NCI-H1930 (cell line): Measurements from ENCODE around the gene SMYD3.

ENCODE experiments used
- DNase-seq, 2 experiments: peaks; one replicate each; lab custom pipeline; 2025; lab: John Stamatoyannopoulos, UW

Gene SMYD3

DNA sequence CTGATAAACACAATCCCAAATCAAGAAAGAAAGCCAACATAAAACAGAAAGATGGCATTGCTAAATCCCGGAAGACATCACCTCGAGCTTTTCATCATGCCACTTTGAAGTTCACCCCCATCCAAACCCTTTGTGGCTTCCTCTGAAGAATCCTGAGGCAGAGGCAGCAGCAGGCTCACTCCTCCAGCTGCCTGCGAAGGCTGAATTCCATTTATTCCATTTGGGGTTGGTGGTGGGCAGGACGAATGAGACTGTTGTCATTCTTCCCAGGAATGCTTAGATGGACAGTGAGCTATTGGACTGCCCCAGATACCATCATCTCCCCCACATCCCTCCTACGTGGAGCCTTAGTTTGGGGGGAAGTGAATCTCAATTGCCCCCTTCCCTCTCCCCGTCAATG, 437.5 kb downstream of the SMYD3 start:
- DNase-seq = no peak

DNA sequence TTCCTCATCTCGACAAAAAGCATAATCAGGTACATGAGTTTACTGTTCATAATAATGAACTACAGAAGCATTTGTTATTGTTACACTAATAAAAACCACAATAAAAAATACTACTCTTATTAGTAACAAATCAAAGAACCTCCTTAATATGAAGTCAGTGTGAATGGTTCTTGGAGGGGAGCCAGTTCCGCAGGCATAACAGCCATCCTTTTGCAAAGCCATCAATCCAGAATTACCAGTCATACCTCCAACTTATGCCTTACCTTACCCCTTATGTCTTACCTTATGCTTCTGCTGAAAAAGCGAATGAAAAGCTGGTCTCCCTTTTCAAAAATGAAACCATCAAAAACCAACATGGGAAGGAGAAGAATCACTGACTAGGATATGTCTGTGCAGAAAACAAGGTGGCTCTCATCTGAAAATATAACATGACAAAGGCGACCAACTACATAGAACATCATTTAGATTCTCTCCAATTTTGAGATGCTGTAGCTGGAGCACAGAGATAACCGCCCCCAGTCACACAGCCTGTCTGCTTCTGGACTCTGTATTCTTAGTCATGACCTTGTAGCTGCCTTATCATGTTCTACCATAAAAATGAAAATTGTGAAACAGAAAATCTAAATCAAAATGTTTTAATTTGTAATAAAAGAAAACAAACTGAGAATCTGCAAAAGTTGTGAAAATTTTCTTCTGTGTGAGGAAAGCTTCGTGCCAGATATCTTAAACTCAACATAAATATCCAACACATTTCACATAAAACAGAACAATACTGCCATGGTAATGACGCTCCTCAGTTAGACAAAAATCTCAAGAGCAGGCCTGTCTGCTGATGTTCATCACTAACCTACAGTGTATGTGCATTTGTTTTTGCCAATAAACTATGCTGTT, 438.2 kb downstream of the SMYD3 start:
- DNase-seq = no peak

DNA sequence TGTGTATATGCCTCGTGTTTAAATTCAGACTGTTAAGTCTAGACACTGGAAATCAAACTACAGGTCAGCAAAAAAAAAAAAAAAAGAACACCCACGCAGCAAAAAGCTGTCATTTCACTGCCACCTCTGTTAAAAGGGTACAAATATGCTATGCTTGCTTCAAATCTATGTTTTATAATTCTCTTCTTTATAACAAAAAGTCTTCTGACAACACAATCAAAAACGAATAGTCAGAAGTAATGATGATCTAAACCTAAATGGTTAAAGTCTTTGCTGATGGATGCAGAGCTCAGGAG, 438.9 kb downstream of the SMYD3 start:
- DNase-seq = no peak

DNA sequence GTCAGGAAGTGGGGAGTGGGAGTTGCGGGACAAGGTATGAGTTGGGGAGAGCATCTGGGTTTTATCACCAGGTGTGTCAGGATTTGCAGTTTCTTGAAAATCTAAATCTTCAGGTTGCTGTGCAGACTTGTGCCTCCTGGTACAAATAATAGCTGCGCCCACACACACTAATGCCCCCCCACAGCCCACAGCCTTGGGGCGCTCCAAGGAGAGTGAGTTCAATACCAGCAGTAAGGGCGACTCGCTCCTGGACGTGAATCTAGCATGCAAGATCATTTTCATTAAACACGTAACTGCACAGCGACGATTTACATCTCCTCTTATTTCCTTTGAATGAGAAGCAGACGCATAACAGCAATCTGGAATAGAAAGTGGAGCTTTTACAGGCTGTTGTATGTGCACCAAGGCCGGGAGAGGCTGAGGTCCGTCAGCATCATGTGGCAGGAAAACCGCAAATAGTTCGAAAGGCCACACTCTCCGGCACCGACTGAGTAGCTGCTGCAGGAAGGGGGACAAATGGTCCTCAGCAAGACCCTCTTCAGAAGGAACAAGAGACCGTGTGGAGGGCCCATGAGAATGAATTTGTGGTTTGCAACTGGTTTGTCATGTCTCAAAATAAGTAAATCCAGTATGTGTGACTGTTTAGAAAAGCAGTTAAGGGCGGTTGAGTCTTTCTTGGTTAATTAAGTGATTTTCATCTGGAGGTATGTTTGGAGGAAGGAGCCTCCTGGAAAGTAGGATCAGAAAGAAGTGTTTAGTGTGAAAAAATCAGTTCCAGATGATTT, 439.5 kb downstream of the SMYD3 start:
- no peak for DNase-seq

DNA sequence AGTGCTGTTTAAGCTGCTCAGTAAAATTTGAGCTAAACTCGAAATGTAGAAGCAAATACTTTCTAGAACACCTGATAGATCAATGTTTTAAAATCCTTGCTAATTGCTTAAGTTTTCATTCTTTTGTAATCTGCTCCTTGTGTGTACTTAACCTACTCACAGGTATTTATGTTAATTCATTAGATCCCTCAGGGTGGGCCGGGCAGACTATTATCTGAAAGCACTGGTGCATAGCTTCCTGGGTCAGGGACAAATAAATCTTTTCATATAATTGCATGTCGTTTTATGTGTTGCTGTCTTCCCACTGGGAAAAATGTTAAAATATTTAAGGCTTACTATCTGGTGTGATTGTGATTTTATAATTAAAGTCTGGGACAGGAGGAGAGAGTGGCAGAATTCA, 440.5 kb downstream of the SMYD3 start:
- no peak for DNase-seq

DNA sequence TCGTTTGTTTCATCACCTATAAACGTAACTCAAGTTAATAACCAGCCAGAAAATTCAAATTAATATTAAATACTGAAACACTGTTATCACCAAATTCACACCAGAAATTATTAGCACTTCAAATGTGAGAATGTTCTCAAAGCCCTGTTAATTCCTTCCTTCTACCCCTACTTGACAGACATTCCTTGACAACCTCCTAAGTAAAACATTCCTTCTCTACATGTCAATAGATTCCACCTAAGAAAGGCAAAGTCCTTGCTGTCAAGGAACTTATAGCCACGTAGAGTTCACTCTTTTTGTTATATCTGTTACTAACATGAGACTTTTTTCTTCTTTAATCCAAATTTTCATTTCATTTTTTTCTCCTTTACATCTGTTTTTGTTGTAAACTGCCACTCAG, 441.5 kb downstream of the SMYD3 start:
- no peak for DNase-seq

DNA sequence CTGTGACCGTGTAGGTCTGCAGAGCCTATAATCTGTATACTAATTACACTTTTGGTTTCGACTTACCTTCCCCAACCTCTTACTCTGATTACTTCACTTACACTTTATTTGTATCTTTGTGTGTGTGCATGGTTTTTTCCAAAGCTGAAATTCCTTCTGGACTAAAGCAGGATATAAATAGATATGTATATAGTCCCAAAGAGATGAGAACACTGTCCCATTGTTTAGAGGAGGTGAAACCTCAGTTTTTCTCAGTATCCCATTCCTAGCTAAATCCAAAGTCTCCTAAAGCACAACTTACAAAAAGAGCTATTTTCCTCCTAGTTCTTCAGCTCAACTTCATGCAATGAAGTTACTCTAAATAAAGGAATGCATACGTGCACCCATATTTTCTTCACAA, 442.2 kb downstream of the SMYD3 start:
- DNase-seq = no peak

DNA sequence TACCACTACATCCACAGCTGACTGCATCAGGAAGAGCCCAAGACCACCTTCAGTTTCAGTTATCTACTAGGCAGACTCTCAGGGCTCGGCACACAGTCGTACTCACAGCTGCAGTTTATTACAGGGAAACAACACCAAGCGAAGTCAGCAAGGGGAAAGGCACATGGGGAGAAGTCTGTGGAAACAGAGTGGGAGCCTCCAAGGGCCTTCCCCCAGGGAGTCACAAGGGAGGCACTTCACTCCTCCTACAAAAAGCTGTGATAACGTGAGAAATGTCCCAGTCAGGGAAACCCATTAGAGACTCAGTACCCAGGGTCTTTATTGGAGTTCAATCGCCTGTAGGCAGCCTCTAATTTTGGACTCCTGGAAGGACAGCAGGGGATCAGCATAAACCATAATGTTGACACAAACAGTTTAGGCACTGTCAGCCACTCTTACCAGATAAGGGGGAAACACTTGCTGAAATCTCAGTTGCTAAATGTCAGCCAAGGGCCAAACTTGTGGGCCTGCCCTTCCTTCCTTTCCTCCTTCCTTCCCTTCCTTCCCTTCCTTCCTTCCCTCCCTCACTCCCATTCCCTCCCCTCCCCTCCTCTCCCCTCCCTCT, 444.0 kb downstream of the SMYD3 start:
- DNase-seq = no peak

DNA sequence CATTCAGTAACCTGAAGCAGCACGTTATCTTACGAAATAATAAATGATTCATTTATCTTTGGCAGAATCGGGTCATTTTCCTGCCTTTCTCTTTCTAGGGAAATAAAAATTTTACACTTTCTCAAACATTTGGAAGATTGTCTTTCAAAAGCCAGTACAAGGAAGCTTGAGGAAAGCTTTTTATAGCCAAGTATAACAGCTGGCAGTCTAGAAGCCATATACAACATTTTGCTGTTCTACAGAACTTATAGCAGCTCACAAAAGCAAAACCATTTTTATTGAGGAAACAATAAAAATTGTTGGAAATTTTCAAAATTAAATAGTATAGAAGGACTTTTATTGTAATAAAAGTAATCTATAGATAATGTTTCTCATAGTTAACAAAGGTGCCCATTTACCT, 448.6 kb downstream of the SMYD3 start:
- no peak for DNase-seq

DNA sequence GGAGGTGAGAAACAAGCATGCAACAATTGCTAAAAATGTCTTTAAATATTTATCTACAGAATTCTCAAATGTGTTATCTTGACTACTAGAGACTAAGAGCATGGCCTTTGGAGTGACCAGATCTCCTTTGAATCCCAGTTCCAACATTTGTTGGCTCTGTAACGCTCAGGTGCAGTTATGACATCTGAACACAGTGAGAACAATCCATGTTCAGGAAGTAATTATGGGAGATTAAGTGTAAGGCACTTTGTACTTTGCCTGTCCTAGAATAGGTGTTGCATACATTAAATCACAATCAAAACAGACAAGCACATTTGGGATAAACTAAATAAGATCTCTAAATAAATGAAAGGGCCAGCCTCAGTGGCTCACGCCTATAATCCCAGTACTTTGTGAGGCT, 454.5 kb downstream of the SMYD3 start:
- DNase-seq = no peak

DNA sequence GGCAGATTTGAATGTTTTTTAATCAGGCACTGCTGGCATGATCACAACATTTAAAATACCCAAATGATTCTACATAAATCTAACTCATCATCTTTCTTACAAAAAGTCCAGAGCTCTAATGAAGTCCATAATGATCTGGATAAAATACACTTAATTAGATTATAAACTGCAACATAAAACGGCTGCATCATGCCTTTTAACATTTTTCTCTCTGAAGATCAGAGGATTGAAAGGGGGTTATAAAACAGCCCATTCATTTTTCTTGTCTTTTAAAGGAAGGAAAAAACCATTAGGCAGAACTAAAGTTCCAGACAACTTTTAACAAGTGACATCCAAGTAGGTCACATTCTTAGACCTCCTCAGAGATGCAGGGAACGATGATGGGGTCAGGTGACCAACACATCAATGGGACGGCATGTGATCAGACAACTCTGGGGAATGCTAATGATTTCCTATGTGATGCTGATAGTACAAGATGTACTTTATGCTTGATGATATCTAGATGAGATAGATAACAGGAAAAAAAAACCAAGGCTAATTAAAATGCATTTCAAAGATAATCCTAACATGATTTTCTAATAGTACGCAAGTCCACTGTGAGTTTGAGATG, 455.1 kb downstream of the SMYD3 start:
- no peak for DNase-seq

DNA sequence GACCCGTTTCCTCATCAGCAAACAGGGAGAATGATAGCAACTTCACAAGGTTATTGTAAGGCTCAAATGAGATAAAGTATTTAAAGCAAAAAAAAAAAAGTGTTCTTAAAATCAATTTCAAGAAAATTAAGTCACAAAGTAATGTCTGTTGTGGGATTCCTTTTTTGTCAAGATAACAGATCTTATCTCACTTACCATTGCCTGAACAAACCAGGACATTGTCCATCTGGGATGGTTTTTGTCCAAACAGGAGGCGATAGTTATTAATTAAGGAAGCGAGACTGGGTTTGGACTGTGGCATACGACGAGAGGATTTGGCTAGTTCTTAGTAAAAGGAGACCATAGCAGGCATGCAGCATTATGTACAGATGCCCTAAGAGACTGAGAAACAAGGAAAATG, 458.4 kb downstream of the SMYD3 start:
- DNase-seq = no peak

DNA sequence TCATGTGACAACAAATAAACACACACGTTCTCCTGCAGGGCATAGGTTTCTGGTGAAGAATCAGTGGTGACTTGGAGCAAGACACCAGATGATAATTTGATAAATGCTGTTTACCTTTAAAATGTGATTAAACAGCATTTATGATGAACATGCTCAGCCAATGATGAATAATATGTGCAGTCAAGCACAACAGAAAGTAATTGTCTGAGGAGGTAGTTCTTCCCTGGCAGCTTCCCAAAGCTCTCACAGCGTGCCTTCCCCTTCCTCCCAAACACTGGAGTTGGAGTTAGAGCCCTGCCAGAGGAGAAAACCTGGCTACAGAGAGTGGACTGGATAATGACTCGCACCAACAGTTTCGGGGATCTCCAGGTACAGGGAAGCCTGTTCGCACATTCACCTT, 463.5 kb downstream of the SMYD3 start:
- no peak for DNase-seq

DNA sequence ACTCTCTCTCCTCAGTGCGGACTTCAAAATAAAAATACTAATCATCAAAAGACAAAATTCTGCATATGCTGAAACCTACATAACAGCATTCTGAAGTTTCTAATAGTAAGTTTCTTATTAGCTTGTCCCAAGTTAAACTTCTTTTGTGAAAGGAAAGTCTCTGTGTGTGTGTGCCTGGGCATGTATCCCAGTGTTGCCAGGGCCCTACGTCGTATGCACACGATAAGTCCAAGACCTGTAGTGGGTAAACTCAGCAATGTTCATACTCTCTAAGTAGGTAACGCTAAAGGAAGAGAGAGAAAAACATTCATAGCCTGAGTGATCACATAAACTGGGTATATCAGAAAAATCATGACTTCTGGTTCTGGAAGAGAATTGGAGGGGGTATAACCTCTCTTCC, 465.7 kb downstream of the SMYD3 start:
- DNase-seq = no peak

DNA sequence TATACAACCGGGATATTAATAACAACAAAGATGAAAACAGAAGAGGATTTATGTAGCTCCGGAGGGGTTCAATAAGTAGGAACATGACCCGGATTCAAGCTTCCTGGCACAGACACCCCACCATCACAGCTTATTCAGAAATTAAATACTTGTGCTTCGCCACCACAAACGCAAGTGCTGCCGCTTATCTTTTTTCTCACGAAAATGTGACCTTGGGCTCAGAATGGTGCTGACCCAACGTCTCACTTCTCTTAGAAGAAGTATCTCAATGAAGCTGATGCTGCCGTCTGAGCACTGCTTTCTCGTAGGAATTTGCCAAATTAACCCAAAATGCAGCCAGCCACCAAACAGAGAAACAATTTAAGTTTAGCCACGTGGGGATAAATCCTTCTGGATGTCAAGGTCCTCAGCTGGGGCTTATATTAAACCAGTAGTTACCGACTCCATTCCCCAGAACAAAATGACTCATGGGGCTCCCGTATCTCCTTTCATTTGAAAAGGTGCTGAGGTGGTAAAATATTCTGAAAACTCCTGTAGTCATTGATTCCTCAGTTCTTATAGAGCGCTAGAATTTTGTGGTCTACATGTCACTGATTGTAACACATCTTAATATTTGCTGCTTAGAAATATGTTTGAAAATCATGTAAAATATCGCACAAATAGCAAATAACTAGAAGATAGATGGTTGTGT, 466.7 kb downstream of the SMYD3 start:
- no peak for DNase-seq

DNA sequence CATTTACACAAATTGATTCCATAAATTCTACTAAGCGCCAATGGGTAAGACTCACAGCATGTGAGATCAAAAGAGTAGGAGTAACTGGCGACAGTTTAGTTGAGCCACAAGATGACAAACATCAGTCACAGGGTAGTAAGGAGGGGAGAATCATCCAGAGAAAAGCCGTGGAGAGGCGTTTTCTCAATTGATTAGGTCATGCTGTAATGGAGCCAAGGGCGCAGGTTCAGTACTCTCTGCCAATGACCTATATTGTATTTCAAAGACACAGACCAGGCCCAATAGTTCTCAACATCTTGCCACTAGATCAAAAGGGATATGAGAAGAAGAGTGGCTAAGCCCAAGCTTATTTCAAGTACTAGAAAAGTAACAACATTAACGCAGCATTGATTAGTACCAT, 467.5 kb downstream of the SMYD3 start:
- DNase-seq = no peak

DNA sequence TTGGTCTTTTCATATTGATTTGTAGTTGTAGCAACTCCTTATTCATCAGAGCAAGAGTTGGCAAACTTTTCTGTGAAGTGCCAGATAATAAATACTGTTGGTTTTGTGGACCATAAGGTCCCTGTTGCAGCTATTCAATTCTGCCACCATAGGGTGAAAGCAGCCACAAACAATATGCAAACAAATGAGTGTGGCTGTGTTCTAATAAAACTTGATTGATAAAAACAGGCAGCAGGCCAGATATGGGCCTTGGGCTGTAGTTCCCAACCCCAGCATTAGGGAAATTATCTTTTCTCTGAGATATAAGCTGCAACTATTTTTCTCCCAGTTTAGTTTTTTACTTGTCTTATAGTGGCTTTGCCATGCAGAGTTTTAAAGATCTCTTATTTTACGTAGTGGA, 469.2 kb downstream of the SMYD3 start:
- no peak for DNase-seq

DNA sequence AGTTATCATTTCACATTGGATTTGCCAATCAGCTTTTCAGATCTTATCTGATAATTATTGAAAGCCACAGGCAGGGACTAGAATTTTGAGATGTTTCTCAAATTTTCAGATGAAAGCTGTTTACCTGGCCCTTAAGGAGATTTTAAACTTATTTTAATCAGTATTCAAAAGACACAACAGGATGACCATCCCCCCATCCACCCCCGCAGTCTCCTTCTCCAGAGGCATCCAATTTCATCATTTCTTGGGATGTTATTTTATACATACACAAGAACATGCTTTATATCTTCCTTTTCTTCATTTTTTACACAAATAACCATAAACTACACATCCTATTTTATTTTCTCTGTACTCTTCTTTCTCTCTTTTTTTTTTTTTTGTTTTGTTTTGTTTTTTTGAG, 470.9 kb downstream of the SMYD3 start:
- DNase-seq = no peak

DNA sequence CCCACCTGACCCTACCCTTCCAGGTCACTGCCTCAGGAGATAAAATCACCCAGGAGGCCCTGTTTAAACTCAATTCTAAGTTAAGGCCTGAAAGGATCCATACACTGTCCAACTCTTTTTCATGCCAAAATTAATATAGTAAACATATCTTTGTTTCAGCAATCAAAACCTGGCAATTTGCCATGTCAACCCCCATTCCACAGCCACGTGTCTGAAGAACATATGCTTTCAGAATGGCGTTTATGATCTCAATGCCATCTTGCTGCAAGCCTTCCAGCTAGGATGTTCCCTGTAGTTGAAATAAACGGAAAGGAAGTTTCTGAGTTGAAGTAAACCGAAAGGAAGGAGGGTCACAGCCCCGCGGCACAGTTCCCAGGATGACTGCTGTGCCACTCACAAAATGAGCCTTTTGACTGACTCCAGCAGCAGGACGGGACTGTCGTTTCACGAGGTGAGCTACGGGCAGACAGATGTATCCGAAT, 472.0 kb downstream of the SMYD3 start:
- DNase-seq = no peak

DNA sequence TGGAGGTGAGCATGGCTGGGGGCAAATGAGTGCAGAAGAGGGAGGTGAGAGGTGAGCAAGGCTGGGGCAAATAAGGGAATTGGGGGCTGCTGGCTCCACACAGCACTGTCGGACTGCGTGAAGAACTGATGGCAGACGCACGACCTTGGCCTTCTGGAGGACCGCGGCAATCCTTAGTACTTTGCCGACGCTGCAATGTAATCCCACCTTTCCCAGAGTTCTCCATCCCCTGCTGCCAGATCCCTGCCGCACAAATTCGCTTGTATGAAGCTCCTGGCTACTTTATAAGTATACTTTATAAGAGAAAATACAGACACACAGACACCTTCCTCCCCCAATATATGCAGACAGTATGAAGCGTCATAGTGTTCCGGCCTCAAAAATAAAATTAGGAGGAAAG, 472.4 kb downstream of the SMYD3 start:
- DNase-seq = no peak

DNA sequence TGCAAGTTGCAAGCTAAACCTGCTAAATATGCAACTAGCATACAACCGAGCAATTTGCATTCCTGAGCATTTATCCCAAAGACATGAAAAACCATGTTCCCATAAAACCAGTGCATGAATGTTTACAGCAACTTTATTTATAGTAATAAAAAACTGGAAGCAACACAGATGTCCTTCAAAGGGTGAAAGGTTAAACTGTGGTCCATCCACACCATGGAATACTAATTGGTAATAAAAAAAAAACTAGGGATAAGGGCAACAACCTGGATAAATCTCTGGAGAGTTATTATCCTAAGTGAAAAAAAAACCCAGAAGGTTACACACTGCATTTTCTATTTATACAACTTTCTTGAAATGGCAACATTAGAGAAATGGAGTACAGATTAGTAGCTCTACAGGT, 474.1 kb downstream of the SMYD3 start:
- no peak for DNase-seq

DNA sequence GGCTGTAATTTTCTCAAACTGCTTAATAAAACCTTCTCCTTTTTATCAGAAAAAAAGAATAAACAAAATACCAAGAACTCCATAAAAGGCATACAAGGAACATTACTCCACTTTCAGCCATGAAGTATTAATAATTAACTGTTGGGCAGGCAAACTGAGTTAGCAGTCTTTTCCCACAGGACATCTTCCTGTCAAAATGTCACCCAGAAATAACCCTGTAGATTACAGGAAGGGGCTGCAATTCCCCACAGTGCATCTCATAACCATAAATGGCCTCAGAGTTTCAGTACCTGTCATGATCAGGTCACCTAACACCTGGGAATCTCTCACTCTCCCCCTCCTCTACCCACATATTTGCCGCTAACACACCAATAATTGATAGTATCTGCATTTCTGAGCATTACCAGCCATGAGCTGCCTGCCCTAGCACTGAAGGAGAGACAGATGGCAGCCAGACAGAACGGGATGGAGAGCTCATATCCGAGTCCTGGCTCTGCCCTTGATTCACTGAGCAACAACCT, 475.0 kb downstream of the SMYD3 start:
- no peak for DNase-seq
